HK-2 (cell line): Measurements from ENCODE around the gene GLUD1.
"Not testable (repeated sequence)": the region's sequence is repeated elsewhere in the genome, so short reads cannot be mapped to it uniquely, and the experiment has no call there.

Experiments
- DNase-seq: peaks from one replicate; pipeline ENCODE4 v3.0.0-alpha.2; 2018; ENCODE audit not compliant: unreplicated experiment

GLUD1 gene

GRCh38 chr10:87094373-87095235 is at the start of gene GLUD1, which contains the start of gene SHLD2:
GLUD1 (minus strand) TSS chr10:87094843; CDS start chr10:87094769, 74 bp downstream.
SHLD2 (plus strand) TSS chr10:87095206; CDS start chr10:87151355, 56,149 bp downstream.
- DNase-seq = peak; percentile 93

GRCh38 chr10:87143109-87143418 is 48.4 kb upstream of the GLUD1 start:
- DNase-seq = not testable (repeated sequence)

- not testable (repeated sequence) for DNase-seq
Measured at GRCh38 chr10:87142230-87143108, 47.8 kb upstream of the GLUD1 start.

GRCh38 chr10:87137478-87137877 is 42.8 kb upstream of the GLUD1 start:
- DNase-seq = not testable (repeated sequence)

GRCh38 chr10:87134440-87134839 is 39.8 kb upstream of the GLUD1 start:
- not testable (repeated sequence) for DNase-seq

GRCh38 chr10:87133936-87134335 is 39.3 kb upstream of the GLUD1 start:
- not testable (repeated sequence) for DNase-seq

- not testable (repeated sequence) for DNase-seq
Measured at GRCh38 chr10:87132176-87132575, 37.5 kb upstream of the GLUD1 start.

GRCh38 chr10:87127607-87128156 is 33.0 kb upstream of the GLUD1 start:
- not testable (repeated sequence) for DNase-seq

- not testable (repeated sequence) for DNase-seq
Measured at GRCh38 chr10:87127048-87127447, 32.4 kb upstream of the GLUD1 start.

- not testable (repeated sequence) for DNase-seq
Measured at GRCh38 chr10:87123351-87123750, 28.7 kb upstream of the GLUD1 start.

GRCh38 chr10:87119029-87119428 is 24.4 kb upstream of the GLUD1 start:
- not testable (repeated sequence) for DNase-seq

- not testable (repeated sequence) for DNase-seq
Measured at GRCh38 chr10:87118122-87118521, 23.5 kb upstream of the GLUD1 start.

GRCh38 chr10:87105446-87106124 is 10.9 kb upstream of the GLUD1 start:
- no peak for DNase-seq

- DNase-seq = not testable (repeated sequence)
Measured at GRCh38 chr10:87104727-87105126, 10.1 kb upstream of the GLUD1 start.

GRCh38 chr10:87101996-87102395 is 7.4 kb upstream of the GLUD1 start:
- DNase-seq = no peak

- DNase-seq = peak; percentile 94
Measured at GRCh38 chr10:87095236-87095945, 748 bp upstream of the GLUD1 start.

GRCh38 chr10:87093632-87094372 is 841 bp downstream of the GLUD1 start:
- DNase-seq = peak; percentile 69

GRCh38 chr10:87092861-87093631 is 1.6 kb downstream of the GLUD1 start:
- no peak for DNase-seq

- no peak for DNase-seq
Measured at GRCh38 chr10:87092376-87092860, 2.2 kb downstream of the GLUD1 start.
